HepG2 (cell line): ENCODE data around the gene BBC3. TPM values are rescaled to one million over a fixed set of nuclear protein-coding genes. Genes with fewer than 3 reads are reported as not detected.

Experiments
- ETV5 ChIP-seq: IDR thresholded peaks from 2 replicates; pipeline ENCODE4 v1.6.1; 2018; ENCODE audit warnings: missing biosample characterization, missing genetic modification reagents, inconsistent platforms, borderline replicate concordance
- HDAC1 ChIP-seq: sonication (generic); formaldehyde crosslinking; IDR thresholded peaks from 2 replicates; pipeline ENCODE4 v1.5.1; 2020; ENCODE audit warnings: mild to moderate bottlenecking, missing genetic modification reagents
- HNRNPL ChIP-seq: fragments of 200-400 bp; formaldehyde crosslinking; IDR thresholded peaks from 2 replicates; pipeline ENCODE4 v1.6.1; 2017; ENCODE audit warnings: mild to moderate bottlenecking, low read depth, low read length
- MAFG ChIP-seq: sonication (generic); formaldehyde crosslinking; IDR thresholded peaks from 2 replicates; pipeline ENCODE4 v1.5.1; 2020; ENCODE audit warnings: mild to moderate bottlenecking, missing genetic modification reagents
- MAX ChIP-seq: IDR thresholded peaks from 2 replicates; pipeline ENCODE4 v1.6.1; 2012; ENCODE audit warnings: inconsistent platforms
- MEIS2 ChIP-seq: sonication (generic); formaldehyde crosslinking; IDR thresholded peaks from 2 replicates; pipeline ENCODE4 v1.9.0; 2021; ENCODE audit warnings: mild to moderate bottlenecking, missing genetic modification reagents
- MIXL1 ChIP-seq: IDR thresholded peaks from 2 replicates; pipeline ENCODE4 v1.6.1; 2016
- MXD1 ChIP-seq: sonication (generic); formaldehyde crosslinking; IDR thresholded peaks from 2 replicates; pipeline ENCODE4 v1.4.0; 2020; ENCODE audit warnings: mild to moderate bottlenecking, missing genetic modification reagents
- MYC ChIP-seq: sonication (generic); formaldehyde crosslinking; IDR thresholded peaks from 2 replicates; pipeline ENCODE4 v1.9.0; 2021; ENCODE audit warnings: missing genetic modification reagents, borderline replicate concordance
- NFKBIZ ChIP-seq: IDR thresholded peaks from 2 replicates; pipeline ENCODE4 v1.6.1; 2018; ENCODE audit warnings: missing genetic modification reagents, missing compliant biosample characterization
- NR2C2 ChIP-seq: sonication (generic); formaldehyde crosslinking; IDR thresholded peaks from 2 replicates; pipeline ENCODE4 v1.4.0; 2020; ENCODE audit warnings: missing genetic modification reagents, mild to moderate bottlenecking, moderate library complexity, borderline replicate concordance
- PAX8 ChIP-seq: sonication (generic); formaldehyde crosslinking; IDR thresholded peaks from 2 replicates; pipeline ENCODE4 v1.8.0; 2022; ENCODE audit warnings: mild to moderate bottlenecking, missing genetic modification reagents, borderline replicate concordance
- POLR2A ChIP-seq, 2 experiments: IDR thresholded peaks; 2 replicates each; pipeline ENCODE4 v1.6.1; 2011; ENCODE audit warnings: low read depth in 2 of 2, low read length in 2 of 2, mild to moderate bottlenecking in 1 of 2, moderate library complexity in 1 of 2; ENCODE audit not compliant: insufficient read depth in 1 of 2
- SALL1 ChIP-seq: sonication (generic); formaldehyde crosslinking; IDR thresholded peaks from 2 replicates; pipeline ENCODE4 v1.8.0; 2022; ENCODE audit warnings: mild to moderate bottlenecking, missing genetic modification reagents
- SNAPC2 ChIP-seq: sonication (generic); formaldehyde crosslinking; IDR thresholded peaks from 2 replicates; pipeline ENCODE4 v1.8.1; 2022; ENCODE audit warnings: mild to moderate bottlenecking, missing genetic modification reagents
- SP4 ChIP-seq: sonication (generic); formaldehyde crosslinking; IDR thresholded peaks from 2 replicates; pipeline ENCODE4 v1.8.1; 2023; ENCODE audit warnings: mild to moderate bottlenecking, missing genetic modification reagents
- YY1 ChIP-seq: IDR thresholded peaks from 2 replicates; pipeline ENCODE4 v1.6.1; 2011; ENCODE audit warnings: low read length, low read depth, moderate library complexity, mild to moderate bottlenecking; ENCODE audit not compliant: insufficient read depth, insufficient replicate concordance
- ZMAT3 ChIP-seq: sonication (generic); formaldehyde crosslinking; conservative IDR thresholded peaks from 2 replicates; pipeline ENCODE4 v1.7.0; 2021; ENCODE audit warnings: missing genetic modification reagents
- ZNF232 ChIP-seq: sonication (generic); formaldehyde crosslinking; IDR thresholded peaks from 2 replicates; pipeline ENCODE4 v1.4.0; 2020; ENCODE audit warnings: missing genetic modification reagents, borderline replicate concordance
- ZNF296 ChIP-seq: sonication (generic); formaldehyde crosslinking; conservative IDR thresholded peaks from 2 replicates; pipeline ENCODE4 v1.5.0; 2020; ENCODE audit warnings: mild to moderate bottlenecking, missing genetic modification reagents
- ZNF546 ChIP-seq: sonication (generic); formaldehyde crosslinking; conservative IDR thresholded peaks from 2 replicates; pipeline ENCODE4 v1.8.1; 2023; ENCODE audit warnings: mild to moderate bottlenecking, missing genetic modification reagents
- ZNF563 ChIP-seq: sonication (generic); formaldehyde crosslinking; IDR thresholded peaks from 2 replicates; pipeline ENCODE4 v1.8.0; 2022; ENCODE audit warnings: mild to moderate bottlenecking, moderate library complexity, missing genetic modification reagents
- ZNF614 ChIP-seq: IDR thresholded peaks from 2 replicates; pipeline ENCODE4 v1.6.1; 2018; ENCODE audit warnings: missing biosample characterization, missing genetic modification reagents, inconsistent platforms, borderline replicate concordance
- ZNF724P ChIP-seq: sonication (generic); formaldehyde crosslinking; IDR thresholded peaks from 2 replicates; pipeline ENCODE4 v1.8.0; 2022; ENCODE audit warnings: missing genetic modification reagents, borderline replicate concordance
- ZSCAN25 ChIP-seq: sonication (generic); formaldehyde crosslinking; IDR thresholded peaks from 2 replicates; pipeline ENCODE4 v1.8.0; 2022; ENCODE audit warnings: mild to moderate bottlenecking, missing genetic modification reagents
- polyA plus RNA-seq, 8 experiments: library from polyadenylated mRNA; depleted of rRNA in 3 of 8; stranded (reverse) in 7 of 8; unstranded in 1 of 8; fragments of >200 nt; fragmentation: Illumina TruSeq in 4 of 8; extraction: Trizol in 4 of 8; gene quantifications; 2 replicates each; pipeline versions ENCODE4 v1.2.1 to v1.2.3, GENCODE V29; 2011 to 2016; ENCODE audit warnings: low read depth in 4 of 8, missing spikeins in 1 of 8, mixed read lengths in 1 of 8; ENCODE audit not compliant: insufficient read depth in 1 of 8
- total RNA-seq, 5 experiments: library from RNA; depleted of rRNA; stranded (reverse); fragments of >200 nt; fragmentation: Illumina TruSeq; extraction: Trizol; gene quantifications; 2 replicates each; pipeline ENCODE4 v1.2.3, GENCODE V29; 2016; ENCODE audit warnings: low read depth in 1 of 5
- TF ChIP-seq, protein P1 (sequence below): IDR thresholded peaks from 2 replicates; pipeline ENCODE4 v1.6.1; 2016; ENCODE audit warnings: low read depth
- TF ChIP-seq, protein P2 (sequence below): sonication (generic); formaldehyde crosslinking; IDR thresholded peaks from 2 replicates; pipeline ENCODE4 v1.9.0; 2022; ENCODE audit warnings: low read depth, missing genetic modification reagents

The BBC3 gene
- total and polyA plus RNA-seq, 2 of the 13 experiments (the other 11 are each of a cell fraction or from before 2014, with no cell fraction given), result 6.1 to 8.8 TPM

- TF ChIP-seq, protein P1, sequence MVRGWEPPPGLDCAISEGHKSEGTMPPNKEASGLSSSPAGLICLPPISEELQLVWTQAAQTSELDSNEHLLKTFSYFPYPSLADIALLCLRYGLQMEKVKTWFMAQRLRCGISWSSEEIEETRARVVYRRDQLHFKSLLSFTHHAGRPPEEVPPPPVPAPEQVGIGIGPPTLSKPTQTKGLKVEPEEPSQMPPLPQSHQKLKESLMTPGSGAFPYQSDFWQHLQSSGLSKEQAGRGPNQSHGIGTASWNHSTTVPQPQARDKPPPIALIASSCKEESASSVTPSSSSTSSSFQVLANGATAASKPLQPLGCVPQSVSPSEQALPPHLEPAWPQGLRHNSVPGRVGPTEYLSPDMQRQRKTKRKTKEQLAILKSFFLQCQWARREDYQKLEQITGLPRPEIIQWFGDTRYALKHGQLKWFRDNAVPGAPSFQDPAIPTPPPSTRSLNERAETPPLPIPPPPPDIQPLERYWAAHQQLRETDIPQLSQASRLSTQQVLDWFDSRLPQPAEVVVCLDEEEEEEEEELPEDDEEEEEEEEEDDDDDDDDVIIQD (CRISPR knock-in tag), result no peak
- TF ChIP-seq SP4 (CRISPR knock-in tag) (peak; percentile 57; the same call in 1 of the 2 replicates), PAX8 (0 out of 2 replicates have a peak, but pooled peaks have one; percentile 10), ZNF546 (0 out of 2 replicates have a peak, but pooled peaks have one; percentile 58), ZNF296 (CRISPR knock-in tag) (0 out of 2 replicates have a peak, but pooled peaks have one; percentile 39), HNRNPL (peak; percentile 84), ZNF232 (CRISPR knock-in tag) (0 out of 2 replicates have a peak, but pooled peaks have one; percentile 28), ETV5 (CRISPR knock-in tag) (peak; percentile 35; the same call in 1 of the 2 replicates), MYC (CRISPR knock-in tag) (peak; percentile 50; the same call in 1 of the 2 replicates), MEIS2 (peak; percentile 12; the same call in 1 of the 2 replicates), POLR2A (IDR thresholded peaks at IDR 0.05; ENCODE audit: insufficient read depth in 1 of 2, low read depth in 2 of 2, low read length in 2 of 2) (peak; percentile 63 to 70; a peak in 3 of 4 replicates), ZNF724P (CRISPR knock-in tag) (0 out of 2 replicates have a peak, but pooled peaks have one; percentile 50), ZMAT3 (CRISPR knock-in tag) (0 out of 2 replicates have a peak, but pooled peaks have one; percentile 58), NFKBIZ (CRISPR knock-in tag) (0 out of 2 replicates have a peak, but pooled peaks have one; percentile 27), NR2C2 (no peak), HDAC1 (no peak; the same call in none of the 2 replicates), ZSCAN25 (CRISPR knock-in tag) (0 out of 2 replicates have a peak, but pooled peaks have one; percentile 27), ZNF614 (CRISPR knock-in tag) (peak; percentile 50; the same call in 1 of the 2 replicates), YY1 (no peak), SNAPC2 (CRISPR knock-in tag) (0 out of 2 replicates have a peak, but pooled peaks have one; percentile 29), MAX (peak; percentile 39), MIXL1 (CRISPR knock-in tag) (peak; percentile 44; the same call in 1 of the 2 replicates), ZNF563 (CRISPR knock-in tag) (no peak), SALL1 (peak; percentile 29), MXD1 (peak; percentile 39; the same call in 1 of the 2 replicates), MAFG (CRISPR knock-in tag) (peak; percentile 7; the same call in 1 of the 2 replicates)
- TF ChIP-seq, protein P2, sequence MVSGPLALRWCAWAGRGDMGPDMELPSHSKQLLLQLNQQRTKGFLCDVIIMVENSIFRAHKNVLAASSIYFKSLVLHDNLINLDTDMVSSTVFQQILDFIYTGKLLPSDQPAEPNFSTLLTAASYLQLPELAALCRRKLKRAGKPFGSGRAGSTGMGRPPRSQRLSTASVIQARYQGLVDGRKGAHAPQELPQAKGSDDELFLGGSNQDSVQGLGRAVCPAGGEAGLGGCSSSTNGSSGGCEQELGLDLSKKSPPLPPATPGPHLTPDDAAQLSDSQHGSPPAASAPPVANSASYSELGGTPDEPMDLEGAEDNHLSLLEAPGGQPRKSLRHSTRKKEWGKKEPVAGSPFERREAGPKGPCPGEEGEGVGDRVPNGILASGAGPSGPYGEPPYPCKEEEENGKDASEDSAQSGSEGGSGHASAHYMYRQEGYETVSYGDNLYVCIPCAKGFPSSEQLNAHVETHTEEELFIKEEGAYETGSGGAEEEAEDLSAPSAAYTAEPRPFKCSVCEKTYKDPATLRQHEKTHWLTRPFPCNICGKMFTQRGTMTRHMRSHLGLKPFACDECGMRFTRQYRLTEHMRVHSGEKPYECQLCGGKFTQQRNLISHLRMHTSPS (CRISPR knock-in tag), result no peak; the same call in 1 of the 2 replicates
These were observed 2.6 kb downstream of the BBC3 start (continued) for GRCh38 chr19:47228168-47228936.
